Vagina (tissue), 2 donors: Measurements from ENCODE around the gene ITGAV.

Experiments
- POLR2A ChIP-seq, 2 donors: fragments of 450-650 bp; IDR thresholded peaks; one replicate each; pipeline ENCODE4 v1.6.1; 2017; ENCODE audit warnings: antibody characterized with exemption in 2 of 2, mild to moderate bottlenecking in 2 of 2, moderate library complexity in 2 of 2
- TF ChIP-seq, protein P1 (sequence below), 3 experiments: fragments of 450-650 bp in 2 of 3; fragments of 200-600 bp in 1 of 3; sonication (generic) in 1 of 3; IDR thresholded peaks; one replicate each; pipeline ENCODE4 v1.5.1; 2017 to 2019; ENCODE audit warnings: antibody characterized with exemption in 3 of 3, mild to moderate bottlenecking in 2 of 3, moderate library complexity in 2 of 3

DNA sequence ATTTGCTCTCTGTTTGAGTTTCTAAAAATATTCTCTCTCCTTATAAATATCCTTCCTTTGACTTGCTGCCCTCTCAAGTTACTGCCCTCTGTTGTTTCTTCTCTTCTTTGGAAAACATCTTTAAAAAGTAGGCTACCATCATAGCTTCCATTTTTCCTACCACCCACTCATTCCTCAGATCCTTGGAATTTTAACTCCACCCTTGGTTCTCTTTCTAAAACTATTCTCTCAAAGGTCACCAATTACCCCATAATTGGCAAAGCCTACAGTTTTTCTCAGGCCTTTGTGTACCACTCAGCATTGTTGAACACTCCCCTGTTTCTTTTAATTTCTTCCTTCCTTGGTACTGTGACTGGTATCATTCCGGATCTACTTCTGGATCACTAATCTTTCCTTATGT is 43.0 kb upstream of the ITGAV start:
- TF ChIP-seq, protein P1, sequence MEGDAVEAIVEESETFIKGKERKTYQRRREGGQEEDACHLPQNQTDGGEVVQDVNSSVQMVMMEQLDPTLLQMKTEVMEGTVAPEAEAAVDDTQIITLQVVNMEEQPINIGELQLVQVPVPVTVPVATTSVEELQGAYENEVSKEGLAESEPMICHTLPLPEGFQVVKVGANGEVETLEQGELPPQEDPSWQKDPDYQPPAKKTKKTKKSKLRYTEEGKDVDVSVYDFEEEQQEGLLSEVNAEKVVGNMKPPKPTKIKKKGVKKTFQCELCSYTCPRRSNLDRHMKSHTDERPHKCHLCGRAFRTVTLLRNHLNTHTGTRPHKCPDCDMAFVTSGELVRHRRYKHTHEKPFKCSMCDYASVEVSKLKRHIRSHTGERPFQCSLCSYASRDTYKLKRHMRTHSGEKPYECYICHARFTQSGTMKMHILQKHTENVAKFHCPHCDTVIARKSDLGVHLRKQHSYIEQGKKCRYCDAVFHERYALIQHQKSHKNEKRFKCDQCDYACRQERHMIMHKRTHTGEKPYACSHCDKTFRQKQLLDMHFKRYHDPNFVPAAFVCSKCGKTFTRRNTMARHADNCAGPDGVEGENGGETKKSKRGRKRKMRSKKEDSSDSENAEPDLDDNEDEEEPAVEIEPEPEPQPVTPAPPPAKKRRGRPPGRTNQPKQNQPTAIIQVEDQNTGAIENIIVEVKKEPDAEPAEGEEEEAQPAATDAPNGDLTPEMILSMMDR (IDR thresholded peaks at IDR 0.05) = no peak
- no peak for TF ChIP-seq POLR2A (IDR thresholded peaks at IDR 0.05)
